ENCODE measurements around the gene SPEM2.

DNA sequence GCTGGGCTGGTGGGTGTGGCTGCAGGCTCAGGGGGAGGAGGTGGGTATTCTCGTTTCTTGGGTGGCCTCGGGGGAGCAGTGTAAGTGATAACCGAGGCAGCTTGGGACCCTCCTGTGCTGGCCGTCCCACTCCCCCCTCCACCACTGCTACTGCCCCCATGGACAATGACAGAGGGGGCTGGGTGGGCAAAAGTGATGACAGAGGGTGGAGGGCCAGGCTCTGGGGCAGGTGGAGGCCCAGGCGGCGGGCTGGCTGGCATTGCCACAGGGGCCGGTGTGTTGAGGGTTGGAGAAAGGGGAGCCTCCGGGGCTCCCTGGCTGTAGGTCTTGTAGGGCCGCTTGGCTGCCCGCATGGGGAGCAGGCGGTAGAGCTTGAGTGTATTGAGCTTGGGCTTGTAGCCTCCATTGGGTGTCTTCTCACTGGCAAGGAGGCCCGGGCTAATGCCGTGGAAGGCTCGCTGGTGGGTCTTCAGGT, 38.0 kb downstream of the SPEM2 start:
- TF ChIP-seq, protein P1, sequence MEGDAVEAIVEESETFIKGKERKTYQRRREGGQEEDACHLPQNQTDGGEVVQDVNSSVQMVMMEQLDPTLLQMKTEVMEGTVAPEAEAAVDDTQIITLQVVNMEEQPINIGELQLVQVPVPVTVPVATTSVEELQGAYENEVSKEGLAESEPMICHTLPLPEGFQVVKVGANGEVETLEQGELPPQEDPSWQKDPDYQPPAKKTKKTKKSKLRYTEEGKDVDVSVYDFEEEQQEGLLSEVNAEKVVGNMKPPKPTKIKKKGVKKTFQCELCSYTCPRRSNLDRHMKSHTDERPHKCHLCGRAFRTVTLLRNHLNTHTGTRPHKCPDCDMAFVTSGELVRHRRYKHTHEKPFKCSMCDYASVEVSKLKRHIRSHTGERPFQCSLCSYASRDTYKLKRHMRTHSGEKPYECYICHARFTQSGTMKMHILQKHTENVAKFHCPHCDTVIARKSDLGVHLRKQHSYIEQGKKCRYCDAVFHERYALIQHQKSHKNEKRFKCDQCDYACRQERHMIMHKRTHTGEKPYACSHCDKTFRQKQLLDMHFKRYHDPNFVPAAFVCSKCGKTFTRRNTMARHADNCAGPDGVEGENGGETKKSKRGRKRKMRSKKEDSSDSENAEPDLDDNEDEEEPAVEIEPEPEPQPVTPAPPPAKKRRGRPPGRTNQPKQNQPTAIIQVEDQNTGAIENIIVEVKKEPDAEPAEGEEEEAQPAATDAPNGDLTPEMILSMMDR (conservative IDR thresholded peaks at IDR 0.05; ENCODE audit: low read depth, low read length), result no peak
- no peak for TF ChIP-seq EZH2 (IDR thresholded peaks at IDR 0.05; ENCODE audit: borderline replicate concordance, low read depth, low read length, poor library complexity, severe bottlenecking)
